HepG2 (cell line): Measurements from ENCODE around the gene PLPPR2. TPM values are rescaled to one million over a fixed set of nuclear protein-coding genes. Genes with fewer than 3 reads are reported as not detected.
A peak's percentile ranks its signal among the peaks of the same experiment; 100 is the strongest.

Source experiments
- ATF5 ChIP-seq: sonication (generic); formaldehyde crosslinking; IDR thresholded peaks from 2 replicates; pipeline ENCODE4 v1.4.0; 2020; ENCODE audit warnings: mild to moderate bottlenecking, low read depth, missing genetic modification reagents
- ELF3 ChIP-seq: IDR thresholded peaks from 2 replicates; pipeline ENCODE4 v1.6.1; 2016; ENCODE audit warnings: missing genetic modification reagents, missing compliant biosample characterization
- ETV5 ChIP-seq: IDR thresholded peaks from 2 replicates; pipeline ENCODE4 v1.6.1; 2018; ENCODE audit warnings: missing biosample characterization, missing genetic modification reagents, inconsistent platforms, borderline replicate concordance
- HNRNPK ChIP-seq: fragments of 200-400 bp; formaldehyde crosslinking; IDR thresholded peaks from 2 replicates; pipeline ENCODE4 v1.6.1; 2018; ENCODE audit warnings: low read length, low read depth, moderate library complexity, mild to moderate bottlenecking; ENCODE audit not compliant: poor library complexity, severe bottlenecking
- KLF12 ChIP-seq: sonication (generic); formaldehyde crosslinking; IDR thresholded peaks from 2 replicates; pipeline ENCODE4 v1.4.0; 2020; ENCODE audit warnings: missing genetic modification reagents, borderline replicate concordance
- KLF9 ChIP-seq: IDR thresholded peaks from 2 replicates; pipeline ENCODE4 v1.6.1; 2016; ENCODE audit warnings: low read depth
- MAX ChIP-seq: IDR thresholded peaks from 2 replicates; pipeline ENCODE4 v1.6.1; 2012; ENCODE audit warnings: inconsistent platforms
- MLXIP ChIP-seq: sonication (generic); formaldehyde crosslinking; IDR thresholded peaks from 2 replicates; pipeline ENCODE4 v1.9.0; 2021; ENCODE audit warnings: missing genetic modification reagents, borderline replicate concordance
- NFE2 ChIP-seq: sonication (generic); formaldehyde crosslinking; IDR thresholded peaks from 2 replicates; pipeline ENCODE4 v1.4.0; 2020; ENCODE audit warnings: missing genetic modification reagents
- NFRKB ChIP-seq: fragments of 450-650 bp; IDR thresholded peaks from 2 replicates; pipeline ENCODE4 v1.6.1; 2017
- POGZ ChIP-seq: sonication (generic); formaldehyde crosslinking; IDR thresholded peaks from 2 replicates; pipeline ENCODE4 v1.4.0; 2020; ENCODE audit warnings: mild to moderate bottlenecking, missing genetic modification reagents
- POLR2AphosphoS5 ChIP-seq: IDR thresholded peaks from 2 replicates; pipeline ENCODE4 v1.6.1; 2012; ENCODE audit warnings: low read depth, low read length
- SAP130 ChIP-seq: IDR thresholded peaks from 2 replicates; pipeline ENCODE4 v1.6.1; 2016; ENCODE audit warnings: low read depth
- SCMH1 ChIP-seq: sonication (generic); formaldehyde crosslinking; IDR thresholded peaks from 2 replicates; pipeline ENCODE4 v1.9.0; 2021; ENCODE audit warnings: missing genetic modification reagents, mild to moderate bottlenecking, borderline replicate concordance
- SIN3A ChIP-seq: IDR thresholded peaks from 2 replicates; pipeline ENCODE4 v1.6.1; 2011; ENCODE audit warnings: low read depth, mild to moderate bottlenecking, control low read depth, low read length, borderline replicate concordance
- TCF12 ChIP-seq, 2 experiments: fragments of 450-650 bp in 1 of 2; sonication (generic) in 1 of 2; formaldehyde crosslinking in 1 of 2; IDR thresholded peaks; 2 replicates each; pipeline versions ENCODE4 v1.6.1 to v1.8.0; 2017 to 2022; ENCODE audit warnings: antibody characterized with exemption in 1 of 2, mild to moderate bottlenecking in 1 of 2, missing genetic modification reagents in 1 of 2, moderate library complexity in 1 of 2
- TRIM24 ChIP-seq: sonication (generic); formaldehyde crosslinking; IDR thresholded peaks from 2 replicates; pipeline ENCODE4 v1.8.0; 2022; ENCODE audit warnings: mild to moderate bottlenecking, missing genetic modification reagents
- ZNF766 ChIP-seq: sonication (generic); formaldehyde crosslinking; IDR thresholded peaks from 2 replicates; pipeline ENCODE4 v1.5.0; 2020; ENCODE audit warnings: missing genetic modification reagents, borderline replicate concordance
- ZNF788 ChIP-seq: sonication (generic); formaldehyde crosslinking; IDR thresholded peaks from 2 replicates; pipeline ENCODE4 v1.5.0; 2020; ENCODE audit warnings: mild to moderate bottlenecking, missing genetic modification reagents, borderline replicate concordance
- polyA plus RNA-seq, 8 experiments: library from polyadenylated mRNA; depleted of rRNA in 3 of 8; stranded (reverse) in 7 of 8; unstranded in 1 of 8; fragments of >200 nt; fragmentation: Illumina TruSeq in 4 of 8; extraction: Trizol in 4 of 8; gene quantifications; 2 replicates each; pipeline versions ENCODE4 v1.2.1 to v1.2.3, GENCODE V29; 2011 to 2016; ENCODE audit warnings: low read depth in 4 of 8, missing spikeins in 1 of 8, mixed read lengths in 1 of 8; ENCODE audit not compliant: insufficient read depth in 1 of 8
- total RNA-seq, 5 experiments: library from RNA; depleted of rRNA; stranded (reverse); fragments of >200 nt; fragmentation: Illumina TruSeq; extraction: Trizol; gene quantifications; 2 replicates each; pipeline ENCODE4 v1.2.3, GENCODE V29; 2016; ENCODE audit warnings: low read depth in 1 of 5
- TF ChIP-seq, protein P1 (sequence below): sonication (generic); formaldehyde crosslinking; IDR thresholded peaks from 2 replicates; pipeline ENCODE4 v1.5.0; 2020; ENCODE audit warnings: mild to moderate bottlenecking, missing genetic modification reagents
- TF ChIP-seq, protein P2 (sequence below): sonication (generic); formaldehyde crosslinking; IDR thresholded peaks from 2 replicates; pipeline ENCODE4 v1.5.1; 2020; ENCODE audit warnings: mild to moderate bottlenecking, missing genetic modification reagents

PLPPR2 gene
- total and polyA plus RNA-seq, 2 of the 13 experiments (the other 11 are each of a cell fraction or from before 2014, with no cell fraction given), result 1.5 to 2.1 TPM

GRCh38 chr19:11377237-11377636 is 22.0 kb downstream of the PLPPR2 start (continued):
- TF ChIP-seq HNRNPK, result no peak
- TF ChIP-seq, protein P1, sequence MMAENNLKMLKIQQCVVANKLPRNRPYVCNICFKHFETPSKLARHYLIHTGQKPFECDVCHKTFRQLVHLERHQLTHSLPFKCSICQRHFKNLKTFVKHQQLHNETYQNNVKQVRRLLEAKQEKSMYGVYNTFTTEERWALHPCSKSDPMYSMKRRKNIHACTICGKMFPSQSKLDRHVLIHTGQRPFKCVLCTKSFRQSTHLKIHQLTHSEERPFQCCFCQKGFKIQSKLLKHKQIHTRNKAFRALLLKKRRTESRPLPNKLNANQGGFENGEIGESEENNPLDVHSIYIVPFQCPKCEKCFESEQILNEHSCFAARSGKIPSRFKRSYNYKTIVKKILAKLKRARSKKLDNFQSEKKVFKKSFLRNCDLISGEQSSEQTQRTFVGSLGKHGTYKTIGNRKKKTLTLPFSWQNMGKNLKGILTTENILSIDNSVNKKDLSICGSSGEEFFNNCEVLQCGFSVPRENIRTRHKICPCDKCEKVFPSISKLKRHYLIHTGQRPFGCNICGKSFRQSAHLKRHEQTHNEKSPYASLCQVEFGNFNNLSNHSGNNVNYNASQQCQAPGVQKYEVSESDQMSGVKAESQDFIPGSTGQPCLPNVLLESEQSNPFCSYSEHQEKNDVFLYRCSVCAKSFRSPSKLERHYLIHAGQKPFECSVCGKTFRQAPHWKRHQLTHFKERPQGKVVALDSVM (CRISPR knock-in tag), result no peak
- no peak for TF ChIP-seq MLXIP (CRISPR knock-in tag)
- no peak for TF ChIP-seq SCMH1 (CRISPR knock-in tag)
- TF ChIP-seq POLR2AphosphoS5, result peak; percentile 32; the same call in 1 of the 2 replicates
- TF ChIP-seq NFE2 (CRISPR knock-in tag), result no peak
- TF ChIP-seq SAP130 (CRISPR knock-in tag), result peak; percentile 48; the same call in 1 of the 2 replicates
- no peak for TF ChIP-seq ZNF766 (CRISPR knock-in tag)
- no peak for TF ChIP-seq MAX
- no peak for TF ChIP-seq NFRKB
- no peak for TF ChIP-seq KLF9 (CRISPR knock-in tag)
- no peak for TF ChIP-seq SIN3A
- TF ChIP-seq KLF12 (CRISPR knock-in tag), result no peak
- no peak for TF ChIP-seq TCF12 (IDR thresholded peaks at IDR 0.05)
- TF ChIP-seq TCF12 (CRISPR knock-in tag; IDR thresholded peaks at IDR 0.05), result no peak
- no peak for TF ChIP-seq ELF3 (CRISPR knock-in tag)
- TF ChIP-seq POGZ (CRISPR knock-in tag), result no peak
- TF ChIP-seq, protein P2, sequence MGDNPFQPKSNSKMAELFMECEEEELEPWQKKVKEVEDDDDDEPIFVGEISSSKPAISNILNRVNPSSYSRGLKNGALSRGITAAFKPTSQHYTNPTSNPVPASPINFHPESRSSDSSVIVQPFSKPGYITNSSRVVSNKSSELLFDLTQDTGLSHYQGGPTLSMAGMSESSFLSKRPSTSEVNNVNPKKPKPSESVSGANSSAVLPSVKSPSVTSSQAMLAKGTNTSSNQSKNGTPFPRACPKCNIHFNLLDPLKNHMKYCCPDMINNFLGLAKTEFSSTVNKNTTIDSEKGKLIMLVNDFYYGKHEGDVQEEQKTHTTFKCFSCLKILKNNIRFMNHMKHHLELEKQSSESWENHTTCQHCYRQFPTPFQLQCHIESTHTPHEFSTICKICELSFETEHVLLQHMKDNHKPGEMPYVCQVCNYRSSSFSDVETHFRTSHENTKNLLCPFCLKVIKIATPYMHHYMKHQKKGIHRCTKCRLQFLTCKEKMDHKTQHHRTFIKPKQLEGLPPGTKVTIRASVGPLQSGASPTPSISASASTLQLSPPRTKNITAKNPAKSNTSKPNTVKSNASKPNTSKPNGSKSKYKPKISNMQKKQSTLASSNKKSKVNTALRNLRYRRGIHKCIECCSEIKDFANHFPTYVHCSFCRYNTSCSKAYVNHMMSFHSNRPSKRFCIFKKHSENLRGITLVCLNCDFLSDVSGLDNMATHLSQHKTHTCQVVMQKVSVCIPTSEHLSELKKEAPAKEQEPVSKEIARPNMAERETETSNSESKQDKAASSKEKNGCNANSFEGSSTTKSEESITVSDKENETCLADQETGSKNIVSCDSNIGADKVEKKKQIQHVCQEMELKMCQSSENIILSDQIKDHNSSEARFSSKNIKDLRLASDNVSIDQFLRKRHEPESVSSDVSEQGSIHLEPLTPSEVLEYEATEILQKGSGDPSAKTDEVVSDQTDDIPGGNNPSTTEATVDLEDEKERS (CRISPR knock-in tag), result no peak
- no peak for TF ChIP-seq ZNF788 (CRISPR knock-in tag)
- no peak for TF ChIP-seq TRIM24 (CRISPR knock-in tag)
- TF ChIP-seq ETV5 (CRISPR knock-in tag), result no peak
- TF ChIP-seq ATF5 (CRISPR knock-in tag), result no peak
